Measurements from ENCODE around the gene TPST2. TPM values are rescaled to one million over a fixed set of nuclear protein-coding genes. Genes with fewer than 3 reads are reported as not detected.

Gene TPST2
- total RNA-seq, 4 donors from 2014 or later = 26.8 to 47.9 (median 38.5) TPM

GRCh38 chr22:26631282-26631681 lies 41.4 kb upstream of the TPST2 start:
- no peak for TF ChIP-seq CTCF (IDR thresholded peaks at IDR 0.05)
- no peak for TF ChIP-seq POLR2A (IDR thresholded peaks at IDR 0.05)
- Histone ChIP-seq H3K27ac (no peak overlapping the region), H3K4me3 (no peak overlapping the region), H3K27me3 (no peaks in the 10 kb centered on the region), H3K36me3 (no peaks in the 10 kb centered on the region), H3K4me1 (peaks cover 0 to 4% (median 0%) of the 10 kb centered on the region in 4 donors), H3K9me3 (no peaks in the 10 kb centered on the region)
- no peak for DNase-seq

GRCh38 chr22:26629988-26630761 lies 40.2 kb upstream of the TPST2 start:
- DNase-seq = no peak
- TF ChIP-seq CTCF (IDR thresholded peaks at IDR 0.05) = no peak
- no peak for TF ChIP-seq POLR2A (IDR thresholded peaks at IDR 0.05)
- Histone ChIP-seq H3K4me3 (no peak overlapping the region), H3K27ac (no peak overlapping the region), H3K9me3 (no peaks in the 10 kb centered on the region), H3K4me1 (peaks cover 0 to 4% (median 0%) of the 10 kb centered on the region in 4 donors), H3K36me3 (no peaks in the 10 kb centered on the region), H3K27me3 (no peaks in the 10 kb centered on the region)

- TF ChIP-seq POLR2A (IDR thresholded peaks at IDR 0.05) (no peak), CTCF (IDR thresholded peaks at IDR 0.05) (no peak)
- no peaks in the 10 kb centered on the region for H3K36me3 ChIP-seq
- H3K4me3 ChIP-seq = no peak overlapping the region
- DNase-seq = no peak
- no peaks in the 10 kb centered on the region for H3K9me3 ChIP-seq
- no peak overlapping the region for H3K27ac ChIP-seq
- no peaks in the 10 kb centered on the region for H3K27me3 ChIP-seq
- H3K4me1 ChIP-seq = peaks cover 0 to 4% (median 0%) of the 10 kb centered on the region in 4 donors
These were observed 34.9 kb upstream of the TPST2 start for GRCh38 chr22:26624803-26625202.

- Histone ChIP-seq H3K9me3 (no peaks in the 10 kb centered on the region), H3K27ac (no peak overlapping the region), H3K4me1 (no peaks in the 10 kb centered on the region), H3K27me3 (no peaks in the 10 kb centered on the region), H3K36me3 (no peaks in the 10 kb centered on the region), H3K4me3 (no peak overlapping the region)
- TF ChIP-seq POLR2A (IDR thresholded peaks at IDR 0.05) = no peak
- TF ChIP-seq CTCF (IDR thresholded peaks at IDR 0.05) = no peak
- no peak for DNase-seq
These were observed 34.1 kb upstream of the TPST2 start for GRCh38 chr22:26623984-26624383.

GRCh38 chr22:26621663-26622062 lies 31.7 kb upstream of the TPST2 start, which contains the start of gene CRYBA4:
CRYBA4 (plus strand) TSS chr22:26621963; CDS start chr22:26622597, 634 bp downstream.
- no peak for DNase-seq
- Histone ChIP-seq H3K4me3 (no peak within 1 kb of the TSS), H3K9me3 (no peaks in the 10 kb centered on the region), H3K27ac (no peak within 1 kb of the TSS), H3K4me1 (no peaks in the 10 kb centered on the region), H3K27me3 (no peaks in the 10 kb centered on the region), H3K36me3 (no peaks in the 10 kb centered on the region)
- TF ChIP-seq POLR2A (IDR thresholded peaks at IDR 0.05) (no peak), CTCF (IDR thresholded peaks at IDR 0.05) (no peak)

All from Peyer's patch (tissue), 4 donors.